Gastroesophageal sphincter (tissue), 2 donors: ENCODE measurements around the gene DHCR7.

Experiments
- EP300 ChIP-seq: sonication (generic); formaldehyde crosslinking; IDR thresholded peaks from one replicate; pipeline ENCODE4 v1.6.1; 2017; ENCODE audit warnings: antibody characterized with exemption, mild to moderate bottlenecking
- POLR2A ChIP-seq, 2 donors: fragments of 450-650 bp; IDR thresholded peaks; one replicate each; pipeline ENCODE4 v1.6.1; 2017; ENCODE audit warnings: antibody characterized with exemption in 2 of 2, mild to moderate bottlenecking in 2 of 2, moderate library complexity in 1 of 2

- TF ChIP-seq EP300, result no peak
- no peak for TF ChIP-seq POLR2A (IDR thresholded peaks at IDR 0.05)
These were observed 56.4 kb downstream of the DHCR7 start for GRCh38 chr11:71391796-71392195.
